Measurements from ENCODE around the gene SPEG. TPM values are rescaled to one million over a fixed set of nuclear protein-coding genes. Genes with fewer than 3 reads are reported as not detected.

SPEG gene
- total RNA-seq, 1 experiment from 2014 or later = 16.7 TPM

DNA sequence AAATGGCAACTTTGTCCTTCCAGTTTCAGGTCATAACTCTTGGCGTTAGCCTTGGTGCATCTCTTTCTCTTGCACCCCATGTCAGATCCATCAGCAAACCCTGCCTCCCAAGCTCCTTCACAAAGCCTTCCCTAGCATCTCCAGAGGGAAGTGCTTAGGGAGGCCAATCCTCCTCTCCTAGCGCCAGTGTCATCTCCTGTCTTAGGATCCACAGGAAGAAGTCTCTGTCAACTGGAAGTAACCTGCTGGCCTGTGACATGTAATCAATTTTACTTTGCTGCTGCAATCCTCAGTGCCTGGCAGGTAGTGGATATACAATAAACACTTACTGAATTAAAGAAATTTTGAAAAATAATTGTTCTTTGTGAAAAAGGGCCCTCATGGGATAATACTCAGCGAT is 39.0 kb upstream of the SPEG start:
- no peak for DNase-seq
- no peak overlapping the region for H3K4me3 Mint-ChIP-seq (ENCODE audit: low read depth, unreplicated experiment)
- intact Hi-C loops (cut with micrococcal nuclease; ENCODE audit: unreplicated experiment) = no loop called here
- TF ChIP-seq, protein P1, sequence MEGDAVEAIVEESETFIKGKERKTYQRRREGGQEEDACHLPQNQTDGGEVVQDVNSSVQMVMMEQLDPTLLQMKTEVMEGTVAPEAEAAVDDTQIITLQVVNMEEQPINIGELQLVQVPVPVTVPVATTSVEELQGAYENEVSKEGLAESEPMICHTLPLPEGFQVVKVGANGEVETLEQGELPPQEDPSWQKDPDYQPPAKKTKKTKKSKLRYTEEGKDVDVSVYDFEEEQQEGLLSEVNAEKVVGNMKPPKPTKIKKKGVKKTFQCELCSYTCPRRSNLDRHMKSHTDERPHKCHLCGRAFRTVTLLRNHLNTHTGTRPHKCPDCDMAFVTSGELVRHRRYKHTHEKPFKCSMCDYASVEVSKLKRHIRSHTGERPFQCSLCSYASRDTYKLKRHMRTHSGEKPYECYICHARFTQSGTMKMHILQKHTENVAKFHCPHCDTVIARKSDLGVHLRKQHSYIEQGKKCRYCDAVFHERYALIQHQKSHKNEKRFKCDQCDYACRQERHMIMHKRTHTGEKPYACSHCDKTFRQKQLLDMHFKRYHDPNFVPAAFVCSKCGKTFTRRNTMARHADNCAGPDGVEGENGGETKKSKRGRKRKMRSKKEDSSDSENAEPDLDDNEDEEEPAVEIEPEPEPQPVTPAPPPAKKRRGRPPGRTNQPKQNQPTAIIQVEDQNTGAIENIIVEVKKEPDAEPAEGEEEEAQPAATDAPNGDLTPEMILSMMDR (IDR thresholded peaks at IDR 0.05; ENCODE audit: unreplicated experiment) = no peak
- no TSS peak for BruUV-seq (replicated peaks)
- H3K27ac Mint-ChIP-seq (ENCODE audit: unreplicated experiment) = no peak overlapping the region
- H3K27me3 Mint-ChIP-seq (ENCODE audit: unreplicated experiment) = peaks cover 16% of the 10 kb centered on the region
- CTCF ChIA-PET = no interaction called here
- H3K4me1 Mint-ChIP-seq (ENCODE audit: low read depth, unreplicated experiment) = peaks cover 8% of the 10 kb centered on the region
- H3K9me3 Mint-ChIP-seq (ENCODE audit: low read depth, unreplicated experiment) = peaks cover 2% of the 10 kb centered on the region
- no peaks in the 10 kb centered on the region for H3K36me3 Mint-ChIP-seq (ENCODE audit: insufficient read depth, unreplicated experiment)

DNA sequence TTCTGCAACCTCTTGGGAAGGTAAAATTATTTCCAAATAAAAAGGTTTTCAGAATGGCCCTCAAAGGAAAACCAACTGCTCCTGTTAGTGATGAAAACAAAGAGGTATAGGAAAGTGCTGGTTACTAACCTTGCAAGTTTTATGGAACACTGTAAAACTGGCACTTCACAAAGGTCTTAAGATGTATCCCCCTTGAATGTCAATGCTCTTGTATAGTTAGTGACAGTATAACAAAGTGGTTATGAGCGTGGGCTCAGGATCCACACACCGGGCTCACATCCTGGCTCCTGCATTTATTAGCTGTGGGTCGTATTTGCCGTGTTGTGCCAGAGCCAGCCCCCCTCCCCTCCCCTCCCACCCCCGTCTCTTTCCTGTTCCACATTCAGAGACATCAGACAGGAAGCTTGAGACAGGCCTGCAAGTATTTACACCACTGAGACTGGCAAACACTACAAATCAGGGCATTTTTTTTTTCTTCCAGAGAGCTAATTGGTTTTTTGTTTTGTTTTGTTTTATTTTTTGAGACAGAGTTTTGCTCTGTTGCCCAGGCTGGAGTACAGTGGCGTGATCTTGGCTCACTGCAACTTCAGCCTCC is 37.7 kb upstream of the SPEG start:
- Mint-ChIP-seq H3K9me3 (ENCODE audit: low read depth, unreplicated experiment) (peaks cover 2% of the 10 kb centered on the region), H3K4me1 (ENCODE audit: low read depth, unreplicated experiment) (peaks cover 8% of the 10 kb centered on the region), H3K4me3 (ENCODE audit: low read depth, unreplicated experiment) (no peak overlapping the region), H3K27me3 (ENCODE audit: unreplicated experiment) (peaks cover 16% of the 10 kb centered on the region), H3K27ac (ENCODE audit: unreplicated experiment) (no peak overlapping the region), H3K36me3 (ENCODE audit: insufficient read depth, unreplicated experiment) (no peaks in the 10 kb centered on the region)
- CTCF ChIA-PET = interaction anchor here (0.6 to 0.8 kb wide), 3 partner anchors 31 to 1568 kb away, joined by 3 to 6 read pairs (median 3); no protein-coding TSS in a partner anchor
- DNase-seq = no peak
- TF ChIP-seq, protein P1 (IDR thresholded peaks at IDR 0.05; ENCODE audit: unreplicated experiment) = no peak
- BruUV-seq (replicated peaks) = no TSS peak
- intact Hi-C loops (cut with micrococcal nuclease; ENCODE audit: unreplicated experiment) = no loop called here

DNA sequence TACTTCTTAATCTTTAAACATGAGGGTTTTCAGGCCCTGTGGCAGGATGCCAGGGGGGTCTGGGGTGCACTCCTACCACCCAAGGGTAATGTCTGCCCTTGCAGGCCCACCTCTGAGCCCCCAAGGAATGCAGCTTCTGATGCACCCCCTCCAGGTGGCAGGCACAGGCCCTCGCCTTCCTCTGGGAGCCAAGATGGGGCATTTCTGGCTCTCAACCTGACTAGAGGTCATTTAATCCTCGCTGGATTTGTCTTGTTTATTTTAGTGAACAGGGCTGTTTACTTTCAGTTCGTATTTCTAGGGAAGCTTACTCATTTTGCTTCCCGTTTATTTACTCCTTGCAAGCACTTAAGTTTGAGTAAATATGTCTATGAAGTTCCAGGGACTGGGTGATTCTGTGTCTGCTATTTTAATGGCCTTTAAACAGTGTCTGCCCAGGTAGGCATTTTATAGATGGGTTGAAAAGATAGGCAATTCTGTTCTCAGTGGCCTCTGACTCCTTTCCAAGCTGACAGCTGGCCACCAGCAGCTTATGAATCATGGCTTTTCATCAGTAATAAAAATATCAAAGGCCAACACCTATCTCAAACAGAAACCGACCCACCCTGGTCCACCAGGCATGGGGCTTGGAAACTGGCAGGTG is 35.8 kb upstream of the SPEG start:
- Mint-ChIP-seq H3K36me3 (ENCODE audit: insufficient read depth, unreplicated experiment) (no peaks in the 10 kb centered on the region), H3K27ac (ENCODE audit: unreplicated experiment) (no peak overlapping the region), H3K9me3 (ENCODE audit: low read depth, unreplicated experiment) (peaks cover 2% of the 10 kb centered on the region), H3K27me3 (ENCODE audit: unreplicated experiment) (peaks cover 8% of the 10 kb centered on the region), H3K4me1 (ENCODE audit: low read depth, unreplicated experiment) (peaks cover 8% of the 10 kb centered on the region), H3K4me3 (ENCODE audit: low read depth, unreplicated experiment) (no peak overlapping the region)
- CTCF ChIA-PET = interaction anchor here (0.6 to 1.7 kb wide), 3 partner anchors 11 to 632 kb away, joined by 3 to 5 read pairs (median 5); partner anchors contain the start of gene DNPEP
- no peak for DNase-seq
- TF ChIP-seq, protein P1 (IDR thresholded peaks at IDR 0.05; ENCODE audit: unreplicated experiment) = no peak
- intact Hi-C loops (cut with micrococcal nuclease; ENCODE audit: unreplicated experiment) = no loop called here
- no TSS peak for BruUV-seq (replicated peaks)

DNA sequence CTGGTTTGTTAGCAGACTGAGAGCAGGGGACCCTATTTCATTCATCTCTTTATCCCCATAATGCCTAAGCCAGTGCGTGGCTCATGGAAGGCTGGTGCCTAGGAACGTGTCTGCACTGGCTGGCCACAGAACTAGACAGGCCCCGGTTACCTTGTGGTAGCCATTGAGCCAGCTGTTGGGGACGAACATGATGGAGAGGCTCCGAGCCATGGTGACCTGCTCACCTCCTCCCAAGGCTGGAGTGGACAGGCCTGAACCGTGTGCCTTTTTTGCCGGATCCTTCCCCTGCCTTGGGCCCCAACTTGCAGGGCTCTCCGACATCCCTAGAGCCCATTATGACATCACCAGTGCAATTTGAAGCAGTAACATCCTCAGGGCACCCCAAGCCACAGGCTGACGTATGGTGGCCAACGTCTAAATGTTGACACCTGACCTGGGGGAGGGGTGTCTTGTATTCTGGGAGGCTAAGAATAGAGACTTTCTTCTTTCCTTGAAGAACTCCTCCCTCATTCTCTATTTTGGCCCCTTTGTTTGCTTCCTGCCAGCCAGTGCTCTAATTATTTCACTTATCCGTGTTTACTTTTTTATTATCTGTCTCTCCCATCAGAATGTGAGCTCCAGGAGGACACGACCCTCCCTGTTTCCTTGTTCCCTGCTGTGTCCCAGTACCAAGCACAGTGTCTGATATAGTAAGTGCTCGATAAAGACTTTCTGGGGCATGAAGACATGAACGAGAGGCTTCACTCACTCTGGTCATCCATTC is 34.7 kb upstream of the SPEG start:
- Mint-ChIP-seq H3K9me3 (ENCODE audit: low read depth, unreplicated experiment) (no peaks in the 10 kb centered on the region), H3K4me1 (ENCODE audit: low read depth, unreplicated experiment) (peaks cover 8% of the 10 kb centered on the region), H3K36me3 (ENCODE audit: insufficient read depth, unreplicated experiment) (no peaks in the 10 kb centered on the region), H3K4me3 (ENCODE audit: low read depth, unreplicated experiment) (no peak overlapping the region), H3K27ac (ENCODE audit: unreplicated experiment) (no peak overlapping the region), H3K27me3 (ENCODE audit: unreplicated experiment) (no peaks in the 10 kb centered on the region)
- no peak for DNase-seq
- BruUV-seq (replicated peaks) = no TSS peak
- TF ChIP-seq, protein P1 (IDR thresholded peaks at IDR 0.05; ENCODE audit: unreplicated experiment) = no peak
- CTCF ChIA-PET = interaction anchor here (1.4 to 1.7 kb wide), 2 partner anchors 12 to 129 kb away, joined by 5 read pairs; partner anchors contain the start of gene DNPEP
- intact Hi-C loops (cut with micrococcal nuclease; ENCODE audit: unreplicated experiment) = no loop called here

Data from Calu3 (cell line).